HG02623 (cell line): ENCODE results near the gene SLC37A1.

Experiments used
- ATAC-seq: cut with Tn5 transposase; IDR thresholded peaks from one replicate; pipeline ENCODE4 v1.9.1; 2021; ENCODE audit warnings: moderate library complexity; ENCODE audit not compliant: unreplicated experiment

Gene SLC37A1

GRCh38 chr21:42503711-42504110, 9.9 kb upstream of the SLC37A1 start:
- no peak for ATAC-seq

GRCh38 chr21:42505090-42505726, 8.4 kb upstream of the SLC37A1 start:
- ATAC-seq, result peak; percentile 82

- no peak for ATAC-seq
Observed at GRCh38 chr21:42507418-42507817, 6.2 kb upstream of the SLC37A1 start.

GRCh38 chr21:42508371-42508770, 5.3 kb upstream of the SLC37A1 start:
- ATAC-seq, result no peak

- no peak for ATAC-seq
Observed at GRCh38 chr21:42509244-42509643, 4.4 kb upstream of the SLC37A1 start.

GRCh38 chr21:42512346-42513034, 1.2 kb upstream of the SLC37A1 start:
- no peak for ATAC-seq

- ATAC-seq, result peak; percentile 57
Observed at GRCh38 chr21:42513985-42514882, 582 bp downstream of the SLC37A1 start.

- ATAC-seq, result no peak
Observed at GRCh38 chr21:42514883-42515228, 1.2 kb downstream of the SLC37A1 start.

GRCh38 chr21:42515708-42516502, 2.3 kb downstream of the SLC37A1 start:
- ATAC-seq, result no peak

- no peak for ATAC-seq
Observed at GRCh38 chr21:42518215-42518614, 4.6 kb downstream of the SLC37A1 start.

- ATAC-seq, result no peak
Observed at GRCh38 chr21:42518626-42519025, 5.0 kb downstream of the SLC37A1 start.

GRCh38 chr21:42520628-42521253, 7.1 kb downstream of the SLC37A1 start:
- no peak for ATAC-seq

GRCh38 chr21:42521384-42521783, 7.7 kb downstream of the SLC37A1 start:
- no peak for ATAC-seq

GRCh38 chr21:42521805-42522204, 8.2 kb downstream of the SLC37A1 start:
- ATAC-seq, result no peak

- no peak for ATAC-seq
Observed at GRCh38 chr21:42522271-42522670, 8.6 kb downstream of the SLC37A1 start.

GRCh38 chr21:42522771-42523170, 9.1 kb downstream of the SLC37A1 start:
- ATAC-seq, result no peak

GRCh38 chr21:42523211-42523610, 9.6 kb downstream of the SLC37A1 start:
- no peak for ATAC-seq

GRCh38 chr21:42523941-42524340, 10.3 kb downstream of the SLC37A1 start:
- ATAC-seq, result no peak

- peak; percentile 53 for ATAC-seq
Observed at GRCh38 chr21:42524341-42525028, 10.8 kb downstream of the SLC37A1 start.

GRCh38 chr21:42525029-42525581, 11.5 kb downstream of the SLC37A1 start:
- peak; percentile 23 for ATAC-seq
